A549 treated with GW870086 at 1 μM for 4 hours (cell line): ENCODE results near the gene MAGED2. TPM values are rescaled to one million over a fixed set of nuclear protein-coding genes. Genes with fewer than 3 reads are reported as not detected.

ENCODE experiments used
- total RNA-seq: library from RNA; stranded (reverse); fragments of 200-300 nt; extraction: Qiagen RNA extraction; gene quantifications from 5 replicates; pipeline ENCODE4 v1.2.3, GENCODE V29; 2022; ENCODE audit warnings: low read depth

MAGED2 gene
- total RNA-seq, result 75.6 to 88.7 TPM (median 82.8 TPM) in 5 replicates

GRCh38 chrX:54807524-54808108 is at the start of gene MAGED2:
TSS of gene MAGED2 (plus strand) at chrX:54807745. CDS start at chrX:54809332, 1,587 bp downstream.

GRCh38 chrX:54798137-54798536 is 9.4 kb upstream of the MAGED2 start, which contains the start of gene ITIH6:
TSS of gene ITIH6 (minus strand) at chrX:54798255. CDS start at chrX:54798210, 45 bp downstream.

Other genes with a start within 250 kb of the MAGED2 start
- gene ITIH6, start 9.5 kb upstream of the MAGED2 start, total RNA-seq, result 0.02 TPM in 1 of 5 replicates, not detected in the others
- gene TRO, start 113.1 kb downstream of the MAGED2 start, total RNA-seq, result 0.56 to 1.2 TPM (median 0.70 TPM) in 5 replicates
- gene PFKFB1, start 186.4 kb downstream of the MAGED2 start, total RNA-seq, result 0.16 TPM in 1 of 5 replicates, not detected in the others
- 24.9 to 32.3 TPM (median 30.8 TPM) in 5 replicates for gene APEX2, start 192.6 kb downstream of the MAGED2 start, total RNA-seq
- not detected in 5 replicates for gene ALAS2, start 223.2 kb downstream of the MAGED2 start, total RNA-seq